HCT116 (cell line): ENCODE results near the gene ARGLU1. TPM values are rescaled to one million over a fixed set of nuclear protein-coding genes. Genes with fewer than 3 reads are reported as not detected.

ENCODE experiments used
- ATAC-seq: fragments of 200-7000 bp; cut with Tn5 transposase; 2 replicates; pipeline ENCODE4 v1.9.1; 2020; ENCODE audit warnings: mild to moderate bottlenecking, moderate library complexity
- BruUV-seq: library from RNA; stranded (reverse); fragments of 400-500 nt; replicated peaks from 2 replicates; lab custom pipeline; 2021; lab: Mats Ljungman, UMichigan
- CTCF ChIA-PET: fragments of 300-600 bp; sonication (Branson Sonifier 250); formaldehyde crosslinking; loops from one replicate; lab custom pipeline; 2021; ENCODE audit warnings: antibody characterized with exemption; lab: Charles Lee
- POLR2A ChIA-PET: fragments of 300-600, 350-600 bp; sonication (Branson Sonifier 250); formaldehyde crosslinking; loops from one replicate; lab custom pipeline; 2021; ENCODE audit warnings: antibody characterized with exemption; lab: Charles Lee
- RAD21 ChIA-PET, 2 experiments: fragments of 300-600 bp; sonication (Branson Sonifier 250); formaldehyde crosslinking; loops; one replicate each; lab custom pipeline; 2023; ENCODE audit warnings: low total read pairs in 2 of 2; ENCODE audit not compliant: uncharacterized antibody in 2 of 2, unreplicated experiment in 2 of 2, low non-redundant PET in 1 of 2; lab: Charles Lee
- DNase-seq: peaks from one replicate; pipeline ENCODE4 v3.0.0-alpha.2; 2010; ENCODE audit warnings: low read depth, low spot score
- H2AFZ ChIP-seq: fragments of 200-600 bp; shearing (Covaris generic), sonication (generic); 2 replicates; pipeline ENCODE4 v1.6.1; 2017; ENCODE audit warnings: low read depth, mixed run types, mixed read lengths, antibody characterized with exemption, low read length; ENCODE audit not compliant: poor library complexity, severe bottlenecking
- H3K27ac ChIP-seq: 2 replicates; pipeline ENCODE4 v1.5.1; 2012; ENCODE audit warnings: low read depth, low read length
- H3K27me3 ChIP-seq: fragments of 200-600 bp; sonication (generic); 2 replicates; pipeline ENCODE4 v1.6.1; 2016; ENCODE audit warnings: mixed run types, low read length, mixed read lengths; ENCODE audit not compliant: insufficient read depth
- H3K36me3 ChIP-seq, 2 experiments: fragments of 200-500 bp in 1 of 2; fragments of 200-600 bp in 1 of 2; sonication (Bioruptor generic) in 1 of 2; sonication (generic) in 1 of 2; 2 replicates each; pipeline versions ENCODE4 v1.5.1 to v1.6.1; 2014 to 2016; ENCODE audit warnings: low read length in 2 of 2, inconsistent platforms in 1 of 2, mixed read lengths in 1 of 2, mixed run types in 1 of 2; ENCODE audit not compliant: insufficient read depth in 2 of 2, control insufficient read depth in 1 of 2
- H3K4me1 ChIP-seq, 2 experiments: fragments of 200-600 bp in 1 of 2; sonication (generic) in 1 of 2; 2 replicates each; pipeline versions ENCODE4 v1.5.1 to v1.6.1; 2012 to 2017; ENCODE audit warnings: low read length in 2 of 2, inconsistent platforms in 1 of 2, mild to moderate bottlenecking in 1 of 2, mixed read lengths in 1 of 2, mixed run types in 1 of 2, moderate library complexity in 1 of 2; ENCODE audit not compliant: insufficient read depth in 2 of 2, control insufficient read depth in 1 of 2
- H3K4me2 ChIP-seq: fragments of 200-600 bp; sonication (generic); 2 replicates; pipeline ENCODE4 v1.6.1; 2017; ENCODE audit warnings: mixed run types, low read length, mixed read lengths
- H3K4me3 ChIP-seq, 2 experiments: fragments of 200-600 bp in 1 of 2; sonication (generic) in 1 of 2; replicated peaks in 1 of 2; 2 replicates each; pipeline ENCODE4 v1.5.1; 2011 to 2016; ENCODE audit warnings: low read length in 2 of 2, control low read depth in 1 of 2, low read depth in 1 of 2, mild to moderate bottlenecking in 1 of 2, mixed read lengths in 1 of 2, mixed run types in 1 of 2
- H3K79me2 ChIP-seq: fragments of 200-600 bp; sonication (generic); 2 replicates; pipeline ENCODE4 v1.6.1; 2017; ENCODE audit warnings: mild to moderate bottlenecking, mixed run types, low read length, moderate library complexity, mixed read lengths; ENCODE audit not compliant: insufficient read depth
- H3K9ac ChIP-seq: fragments of 200-600 bp; sonication (generic); 2 replicates; pipeline ENCODE4 v1.6.1; 2016; ENCODE audit warnings: low read length, mixed read lengths
- H3K9me2 ChIP-seq: fragments of 200-600 bp; sonication (generic), shearing (Covaris generic); 2 replicates; pipeline ENCODE4 v1.6.1; 2017; ENCODE audit warnings: mixed run types, mild to moderate bottlenecking, moderate library complexity; ENCODE audit not compliant: insufficient read depth
- H3K9me3 ChIP-seq, 2 experiments: fragments of 200-500 bp in 1 of 2; fragments of 200-600 bp in 1 of 2; sonication (Bioruptor generic) in 1 of 2; sonication (generic) in 1 of 2; 2 replicates each; pipeline ENCODE4 v1.6.1; 2014 to 2017; ENCODE audit warnings: low read length in 2 of 2, mixed read lengths in 2 of 2, inconsistent platforms in 1 of 2, low read depth in 1 of 2, mild to moderate bottlenecking in 1 of 2, mixed run types in 1 of 2, moderate library complexity in 1 of 2; ENCODE audit not compliant: control insufficient read depth in 1 of 2, insufficient read depth in 1 of 2
- H4K20me1 ChIP-seq: fragments of 200-600 bp; sonication (generic), shearing (Covaris generic); 2 replicates; pipeline ENCODE4 v1.6.1; 2017; ENCODE audit warnings: mixed run types, mild to moderate bottlenecking, moderate library complexity; ENCODE audit not compliant: insufficient read depth
- CBX3 ChIP-seq: IDR thresholded peaks from 2 replicates; pipeline ENCODE4 v1.6.1; 2012; ENCODE audit warnings: low read depth
- CEBPB ChIP-seq: IDR thresholded peaks from 2 replicates; pipeline ENCODE4 v1.6.1; 2012; ENCODE audit warnings: low read depth
- EGR1 ChIP-seq: IDR thresholded peaks from 2 replicates; pipeline ENCODE4 v1.6.1; 2012; ENCODE audit warnings: low read depth
- ELF1 ChIP-seq: IDR thresholded peaks from 2 replicates; pipeline ENCODE4 v1.6.1; 2012; ENCODE audit warnings: low read depth, borderline replicate concordance
- EZH2phosphoT487 ChIP-seq: fragments of 200-600 bp; IDR thresholded peaks from 2 replicates; pipeline ENCODE4 v1.6.1; 2018; ENCODE audit warnings: antibody characterized with exemption, borderline replicate concordance
- JUND ChIP-seq: IDR thresholded peaks from 2 replicates; pipeline ENCODE4 v1.6.1; 2012
- POLR2A ChIP-seq: IDR thresholded peaks from 2 replicates; pipeline ENCODE4 v1.7.0; 2011; ENCODE audit warnings: borderline replicate concordance; ENCODE audit not compliant: insufficient read depth, insufficient read length; ENCODE audit errors: extremely low read depth
- POLR2AphosphoS5 ChIP-seq: IDR thresholded peaks from 2 replicates; pipeline ENCODE4 v1.6.1; 2011; ENCODE audit warnings: mild to moderate bottlenecking, low read depth, low read length, moderate library complexity
- RAD21 ChIP-seq: IDR thresholded peaks from 2 replicates; pipeline ENCODE4 v1.6.1; 2012; ENCODE audit warnings: low read depth, mild to moderate bottlenecking
- SP1 ChIP-seq: IDR thresholded peaks from 2 replicates; pipeline ENCODE4 v1.6.1; 2012; ENCODE audit warnings: low read depth
- SRF ChIP-seq: IDR thresholded peaks from 2 replicates; pipeline ENCODE4 v1.6.1; 2012; ENCODE audit warnings: low read depth
- TCF7L2 ChIP-seq: IDR thresholded peaks from 2 replicates; pipeline ENCODE4 v1.7.0; 2011; ENCODE audit warnings: borderline replicate concordance, inconsistent platforms; ENCODE audit not compliant: insufficient read depth, insufficient read length; ENCODE audit errors: extremely low read depth
- YY1 ChIP-seq: IDR thresholded peaks from 2 replicates; pipeline ENCODE4 v1.6.1; 2011; ENCODE audit warnings: low read length, low read depth, moderate library complexity, mild to moderate bottlenecking; ENCODE audit not compliant: insufficient replicate concordance; ENCODE audit errors: extremely low read depth
- ZFX ChIP-seq: fragments of 450-650 bp; IDR thresholded peaks from 2 replicates; pipeline ENCODE4 v1.6.1; 2017
- intact Hi-C: fragments of 100-400 bp; cut with micrococcal nuclease; formaldehyde crosslinking; loops from 2 replicates; pipeline ENCODE4 v1.10.0; 2022
- total RNA-seq: library from RNA; stranded (reverse); gene quantifications from one replicate; pipeline ENCODE4 v1.2.1, GENCODE V29; 2021; ENCODE audit not compliant: unreplicated experiment
- TF ChIP-seq, protein P1 (sequence below), 3 experiments: fragments of 200-600 bp in 1 of 3; sonication (generic) in 1 of 3; IDR thresholded peaks in 2 of 3; conservative IDR thresholded peaks in 1 of 3; 2 replicates each; pipeline ENCODE4 v1.5.1; 2012 to 2017; ENCODE audit warnings: low read depth in 2 of 3, low read length in 2 of 3, antibody characterized with exemption in 1 of 3, borderline replicate concordance in 1 of 3, control low read depth in 1 of 3, mild to moderate bottlenecking in 1 of 3, mixed read lengths in 1 of 3, mixed run types in 1 of 3, moderate library complexity in 1 of 3; ENCODE audit not compliant: insufficient read depth in 1 of 3

Gene ARGLU1
- total RNA-seq, 1 experiment from 2014 or later = 57.8 TPM

DNA sequence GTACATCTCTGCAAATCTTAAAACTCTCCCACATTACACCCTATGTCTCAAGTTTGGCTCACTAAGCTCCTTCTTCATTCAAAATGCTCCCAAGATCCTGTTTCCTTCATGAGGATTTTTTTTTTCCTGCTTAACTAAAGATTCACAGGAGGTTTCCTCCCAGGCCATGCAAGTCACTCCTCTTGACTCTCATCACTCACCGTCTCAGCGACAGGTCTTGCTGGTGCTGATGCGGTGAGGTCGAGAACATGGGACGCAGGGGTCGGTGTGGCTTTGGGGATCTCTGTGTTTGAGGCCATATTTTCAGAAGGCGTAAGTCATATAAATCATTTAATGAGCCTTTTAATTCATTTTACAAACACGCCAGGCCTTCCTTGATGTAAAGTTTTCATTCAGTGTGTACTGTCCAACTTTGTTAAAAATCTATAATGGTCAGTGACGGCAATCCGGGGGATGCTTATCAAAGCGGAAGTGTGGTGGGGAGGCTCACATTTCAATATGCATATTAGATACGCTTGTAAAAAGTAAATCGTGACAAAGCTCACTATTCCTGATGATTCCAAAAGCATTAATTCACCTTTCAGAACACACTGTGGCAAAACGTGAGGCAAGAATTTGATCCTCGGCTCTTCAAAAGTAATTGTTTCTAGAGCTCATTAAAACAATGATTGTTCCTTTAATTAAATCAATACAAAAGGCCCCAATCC lies 52.9 kb downstream of the ARGLU1 start:
- H3K27ac ChIP-seq = no peak overlapping the region
- H3K27me3 ChIP-seq = no peaks in the 10 kb centered on the region
- no peak overlapping the region for H2AFZ ChIP-seq
- H3K9me2 ChIP-seq = no peaks in the 10 kb centered on the region
- peaks cover 92% of the 10 kb centered on the region for H3K79me2 ChIP-seq
- no peak overlapping the region for H3K4me3 ChIP-seq
- no peak overlapping the region for H3K4me2 ChIP-seq
- POLR2A ChIA-PET = no interaction called here
- CTCF ChIA-PET = no interaction called here
- peaks cover under 1% of the 10 kb centered on the region; the same call in 1 of the 2 replicates for H4K20me1 ChIP-seq
- ATAC-seq (no peak), DNase-seq (no peak)
- peaks cover 16 to 25% of the 10 kb centered on the region in 2 experiments for H3K4me1 ChIP-seq
- no peaks in the 10 kb centered on the region for H3K9me3 ChIP-seq
- H3K9ac ChIP-seq = no peak overlapping the region
- no peak for TF ChIP-seq SP1
- TF ChIP-seq RAD21 = no peak
- TF ChIP-seq YY1 = no peak
- TF ChIP-seq SRF = no peak
- TF ChIP-seq POLR2AphosphoS5 = no peak
- TF ChIP-seq POLR2A = no peak
- no peak for TF ChIP-seq EGR1
- no peak for TF ChIP-seq EZH2phosphoT487
- TF ChIP-seq TCF7L2 = no peak
- TF ChIP-seq, protein P1, sequence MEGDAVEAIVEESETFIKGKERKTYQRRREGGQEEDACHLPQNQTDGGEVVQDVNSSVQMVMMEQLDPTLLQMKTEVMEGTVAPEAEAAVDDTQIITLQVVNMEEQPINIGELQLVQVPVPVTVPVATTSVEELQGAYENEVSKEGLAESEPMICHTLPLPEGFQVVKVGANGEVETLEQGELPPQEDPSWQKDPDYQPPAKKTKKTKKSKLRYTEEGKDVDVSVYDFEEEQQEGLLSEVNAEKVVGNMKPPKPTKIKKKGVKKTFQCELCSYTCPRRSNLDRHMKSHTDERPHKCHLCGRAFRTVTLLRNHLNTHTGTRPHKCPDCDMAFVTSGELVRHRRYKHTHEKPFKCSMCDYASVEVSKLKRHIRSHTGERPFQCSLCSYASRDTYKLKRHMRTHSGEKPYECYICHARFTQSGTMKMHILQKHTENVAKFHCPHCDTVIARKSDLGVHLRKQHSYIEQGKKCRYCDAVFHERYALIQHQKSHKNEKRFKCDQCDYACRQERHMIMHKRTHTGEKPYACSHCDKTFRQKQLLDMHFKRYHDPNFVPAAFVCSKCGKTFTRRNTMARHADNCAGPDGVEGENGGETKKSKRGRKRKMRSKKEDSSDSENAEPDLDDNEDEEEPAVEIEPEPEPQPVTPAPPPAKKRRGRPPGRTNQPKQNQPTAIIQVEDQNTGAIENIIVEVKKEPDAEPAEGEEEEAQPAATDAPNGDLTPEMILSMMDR (IDR thresholded peaks at IDR 0.05 in 2 of 3, conservative IDR thresholded peaks at IDR 0.05 in 1 of 3; ENCODE audit: borderline replicate concordance in 1 of 3, insufficient read depth in 1 of 3, low read depth in 2 of 3, low read length in 2 of 3) = no peak
- TF ChIP-seq CBX3 = no peak
- no peak for TF ChIP-seq ZFX
- TF ChIP-seq ELF1 = no peak
- no peak for TF ChIP-seq CEBPB
- TF ChIP-seq JUND = no peak
- peaks cover 3 to 10% of the 10 kb centered on the region in 2 experiments; a peak in 1 of 4 replicates for H3K36me3 ChIP-seq
- intact Hi-C loops = no loop called here
- RAD21 ChIA-PET = no interaction called here
- BruUV-seq = no TSS peak
